Activated CD4-positive, alpha-beta T cell treated with anti-CD3 and anti-CD28 coated beads, Interleukin-2, amount 50 U/mL, for 24 hours (primary cell): ENCODE measurements around the gene CELA3B.
"Not testable (repeated sequence)": the region's sequence is repeated elsewhere in the genome, so short reads cannot be mapped to it uniquely, and the experiment has no call there.

Experiments used
- DNase-seq, 2 donors: peaks; one replicate each; pipeline ENCODE4 v3.0.0-alpha.2; 2020; ENCODE audit warnings: low read depth in 1 of 2, low spot score in 1 of 2

Gene CELA3B, protein sequence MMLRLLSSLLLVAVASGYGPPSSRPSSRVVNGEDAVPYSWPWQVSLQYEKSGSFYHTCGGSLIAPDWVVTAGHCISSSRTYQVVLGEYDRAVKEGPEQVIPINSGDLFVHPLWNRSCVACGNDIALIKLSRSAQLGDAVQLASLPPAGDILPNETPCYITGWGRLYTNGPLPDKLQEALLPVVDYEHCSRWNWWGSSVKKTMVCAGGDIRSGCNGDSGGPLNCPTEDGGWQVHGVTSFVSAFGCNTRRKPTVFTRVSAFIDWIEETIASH

DNA sequence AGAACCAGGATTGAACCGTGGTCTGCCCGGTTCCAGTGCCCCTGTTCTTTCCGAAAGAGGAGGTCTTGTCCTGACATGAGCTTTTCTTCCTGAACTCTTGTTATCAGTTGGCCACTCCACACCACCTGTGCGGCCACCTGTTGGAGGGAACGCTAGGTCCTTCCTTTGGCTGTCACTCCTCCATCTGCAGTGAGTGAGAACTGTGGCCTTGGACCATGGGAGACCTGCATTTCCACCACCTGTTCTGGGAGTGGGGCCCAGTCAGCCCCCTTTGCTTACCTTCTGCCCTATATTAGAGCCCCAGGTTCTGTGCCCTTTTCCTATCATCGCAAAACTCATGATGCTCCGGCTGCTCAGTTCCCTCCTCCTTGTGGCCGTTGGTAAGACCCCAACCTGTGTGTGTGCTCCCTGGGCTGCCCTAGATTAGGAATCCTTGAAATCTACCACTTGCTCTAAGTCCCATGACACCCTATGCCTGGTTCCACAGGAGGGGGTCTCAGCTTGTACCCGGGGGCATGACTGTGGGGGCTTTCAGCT lies at the start of gene CELA3B:
Gene CELA3B, plus strand, starts transcription at position 320 of the 537 bp plus-strand sequence. Its CDS starts 18 bp downstream, at position 338.
- not testable (repeated sequence) for DNase-seq

- DNase-seq, result no peak
Observed at GRCh38 chr1:21927533-21928237, 49.1 kb upstream of the CELA3B start.

- DNase-seq, result no peak
Observed at GRCh38 chr1:21930080-21930571, 46.7 kb upstream of the CELA3B start.

GRCh38 chr1:21930629-21931170 lies 46.1 kb upstream of the CELA3B start:
- no peak for DNase-seq

DNA sequence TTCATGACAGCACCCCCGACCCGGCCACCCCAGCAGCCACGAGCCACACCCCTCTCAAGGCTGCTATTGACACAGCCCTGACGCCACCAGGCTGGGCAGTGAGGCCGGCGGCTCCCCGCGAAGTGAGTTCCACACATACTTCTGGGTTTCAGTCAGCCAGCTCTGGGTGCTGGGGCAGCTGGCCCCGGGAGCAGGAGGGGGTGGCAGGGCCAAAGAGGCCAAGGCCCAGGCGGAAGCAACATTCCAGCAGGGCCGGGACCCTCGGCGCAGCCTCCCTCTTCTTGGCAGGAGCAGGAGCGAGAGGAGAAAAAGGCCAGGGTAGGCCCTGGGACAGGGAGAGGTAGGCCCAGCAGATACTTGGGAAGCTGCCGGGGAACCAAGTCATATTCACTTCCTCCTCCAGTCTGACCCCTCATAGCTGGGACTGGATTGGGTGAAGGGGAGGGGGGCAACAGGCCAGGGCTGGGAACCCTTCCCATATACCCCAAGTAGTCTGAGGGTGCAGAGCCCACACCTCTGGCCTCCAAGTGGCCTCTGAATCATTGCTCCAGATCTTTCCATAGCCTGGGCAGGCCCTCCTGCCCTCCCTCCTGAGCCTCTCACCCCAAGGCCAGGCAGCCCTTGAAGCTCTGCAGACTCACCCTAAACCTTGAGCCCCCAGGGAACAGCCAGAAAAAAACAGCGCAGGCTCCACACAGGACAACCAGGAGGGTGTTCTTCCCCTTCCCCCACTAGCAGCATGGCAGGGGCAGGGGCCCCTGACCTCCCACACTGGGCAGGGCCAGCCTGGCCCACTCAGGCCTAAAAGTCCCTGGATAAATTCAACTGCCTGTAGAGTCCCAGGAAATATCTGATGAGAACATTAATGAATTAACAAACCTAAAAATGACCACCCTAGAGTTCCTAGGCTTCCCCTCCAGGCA lies 45.4 kb upstream of the CELA3B start:
- no peak for DNase-seq

DNA sequence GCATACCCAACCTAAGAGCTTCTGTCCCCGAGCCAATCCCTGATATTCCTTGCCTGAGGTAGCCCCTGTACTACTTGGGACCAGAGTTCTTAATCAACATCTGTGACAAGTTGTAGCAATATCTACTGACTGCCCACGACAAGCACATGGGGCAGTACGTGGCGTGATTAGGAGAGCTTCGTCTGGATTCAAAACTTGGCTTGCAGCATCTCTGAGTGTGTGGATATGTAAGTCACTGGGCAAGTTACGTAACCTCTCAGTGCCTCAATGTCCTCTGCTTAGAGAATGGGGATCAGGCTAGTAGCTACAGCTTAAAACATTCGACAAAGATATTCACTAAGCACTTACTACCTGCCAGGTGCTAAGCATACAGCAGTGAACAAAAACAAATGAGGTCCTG lies 44.7 kb upstream of the CELA3B start:
- DNase-seq, result no peak

GRCh38 chr1:21933397-21934248 lies 43.2 kb upstream of the CELA3B start:
- DNase-seq, result no peak

DNA sequence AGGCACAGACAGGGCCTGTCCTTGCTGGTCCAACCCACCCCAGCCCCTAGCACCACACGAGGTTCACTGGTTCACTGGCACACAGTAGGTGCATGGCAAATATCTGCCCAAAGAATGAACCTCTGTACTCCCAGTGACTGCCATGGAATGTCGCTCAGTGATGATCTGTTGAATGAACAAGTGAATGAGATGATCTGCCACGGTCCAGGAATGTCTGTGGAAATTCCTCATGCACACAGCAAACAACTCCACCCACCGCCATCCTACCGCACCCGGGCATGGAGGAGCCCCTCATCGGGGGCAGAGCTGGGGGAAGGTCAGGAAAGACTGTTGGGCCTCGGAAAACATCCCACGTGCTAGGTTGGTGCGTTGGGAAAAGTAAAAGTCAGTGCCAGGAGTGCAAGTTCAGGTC lies 41.4 kb upstream of the CELA3B start:
- no peak for DNase-seq

DNA sequence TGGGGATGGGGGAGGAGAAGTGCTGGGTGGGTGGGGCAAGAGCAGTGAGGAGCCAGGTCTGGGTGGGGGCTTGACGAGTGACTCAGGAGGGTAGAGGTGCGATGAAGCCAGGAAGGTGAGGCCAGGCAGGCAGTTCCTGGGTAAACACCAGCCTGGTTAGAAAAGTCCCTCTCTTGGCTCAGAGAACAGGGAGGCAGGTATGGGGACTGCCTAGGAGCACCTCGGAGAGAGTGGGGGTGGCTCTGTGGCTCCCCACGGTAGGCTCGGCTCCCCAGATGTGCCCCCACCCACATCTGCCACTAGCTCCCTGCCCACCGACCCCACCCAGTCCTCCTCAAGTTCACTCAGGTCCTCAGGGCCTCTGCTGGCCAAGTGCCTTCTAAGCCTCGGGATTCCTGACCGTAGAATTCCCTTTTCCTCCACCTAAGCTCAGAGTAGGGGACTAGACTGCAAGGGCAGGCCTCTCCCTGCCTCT lies 40.9 kb upstream of the CELA3B start:
- DNase-seq, result no peak

DNA sequence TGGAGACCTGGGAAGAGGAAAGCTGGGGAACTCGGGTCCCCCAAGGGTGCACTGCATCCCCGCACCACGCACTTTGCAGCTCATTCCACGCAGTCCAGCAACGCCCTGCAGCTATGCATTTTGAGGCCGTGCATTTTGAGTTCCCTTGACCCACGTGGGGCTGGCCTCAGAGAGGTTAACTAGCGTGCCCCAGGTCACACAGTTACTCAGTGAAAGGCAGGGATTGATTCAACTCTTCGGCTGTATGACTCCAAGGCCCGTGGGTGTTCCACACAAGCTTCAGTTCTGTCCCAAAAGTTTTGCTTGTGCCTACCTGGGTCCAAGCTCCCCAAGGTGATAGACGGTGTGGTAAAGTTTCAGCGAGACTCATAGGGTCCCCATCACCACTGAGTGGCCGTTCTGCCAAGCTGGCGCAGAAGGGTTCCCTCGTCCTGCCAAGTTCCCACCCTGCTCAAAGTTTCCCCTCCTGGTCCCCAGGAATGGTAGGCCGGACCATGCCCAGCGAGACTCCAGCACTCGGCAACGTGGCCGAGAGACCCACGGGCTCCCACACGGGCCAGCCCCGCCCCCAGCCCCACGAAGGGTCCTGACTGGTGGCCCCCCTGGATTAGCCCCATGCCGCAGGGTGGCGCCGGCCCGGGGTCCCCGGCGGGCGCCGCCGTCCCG lies 40.3 kb upstream of the CELA3B start:
- DNase-seq, result no peak

GRCh38 chr1:21937034-21937371 lies 39.8 kb upstream of the CELA3B start, which contains the start of gene HSPG2:
HSPG2 (minus strand) TSS chr1:21937310; CDS start chr1:21937217, 93 bp downstream.
- no peak for DNase-seq

GRCh38 chr1:21937372-21938121 lies 39.3 kb upstream of the CELA3B start:
- peak; percentile 39 for DNase-seq

DNA sequence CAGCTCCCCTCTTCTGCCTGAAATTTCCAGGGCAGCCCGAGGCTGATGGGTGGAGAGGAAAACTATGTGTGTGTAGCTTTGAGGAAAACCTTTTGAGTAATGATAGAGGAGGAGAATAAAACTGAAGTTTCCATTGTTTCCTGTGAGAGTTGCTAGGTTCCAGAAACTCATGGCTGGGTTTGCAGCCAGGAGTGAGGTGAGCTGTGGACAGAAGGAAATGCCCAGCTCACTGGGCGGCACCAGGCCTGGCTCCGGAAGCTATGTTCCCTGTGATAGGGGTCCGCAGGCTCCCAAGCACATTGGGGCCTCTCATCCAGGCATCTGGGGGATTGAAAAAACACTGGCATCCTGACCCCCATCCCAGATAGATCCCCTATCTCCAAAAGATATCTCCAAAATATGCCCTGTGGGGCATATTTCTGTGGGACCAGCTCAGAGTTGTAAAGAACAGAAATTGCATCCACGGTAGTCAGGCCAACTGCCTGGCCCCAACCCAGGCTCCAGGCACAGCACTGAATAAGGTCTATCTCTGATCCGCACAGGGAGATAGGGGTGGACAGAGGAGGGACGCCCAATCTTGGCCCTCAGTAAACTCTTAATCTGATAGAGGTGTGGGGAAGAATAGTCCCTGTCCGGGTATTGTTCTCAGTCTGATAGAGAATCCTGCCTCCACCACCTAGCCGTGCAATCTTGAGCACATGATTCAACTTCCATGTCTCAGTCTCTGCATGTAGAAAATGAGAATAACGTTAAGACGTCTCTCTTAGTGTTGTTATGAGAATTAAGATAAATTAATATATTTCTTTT lies 37.9 kb upstream of the CELA3B start:
- no peak for DNase-seq

- DNase-seq, result no peak
Observed at GRCh38 chr1:21939650-21940374, 37.0 kb upstream of the CELA3B start.

DNA sequence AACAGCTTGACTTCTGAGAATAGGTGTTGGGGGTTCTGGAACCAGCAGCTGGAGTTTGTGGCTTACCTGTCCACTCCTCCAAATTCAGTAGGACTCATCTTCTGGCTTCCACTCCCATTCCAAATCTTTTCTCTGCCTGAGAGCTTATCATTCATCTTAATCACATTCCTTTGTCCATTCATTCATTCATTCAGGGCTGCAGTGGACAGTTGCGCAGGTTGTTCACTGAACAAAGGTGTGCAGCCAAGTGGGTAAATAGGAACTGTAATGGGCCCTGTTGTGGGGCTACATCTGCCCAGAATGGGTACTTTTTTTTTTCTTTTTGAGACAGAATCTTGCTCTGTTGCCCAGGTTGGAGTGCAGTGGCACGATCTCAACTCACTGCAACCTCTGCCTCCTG lies 36.3 kb upstream of the CELA3B start:
- no peak for DNase-seq

DNA sequence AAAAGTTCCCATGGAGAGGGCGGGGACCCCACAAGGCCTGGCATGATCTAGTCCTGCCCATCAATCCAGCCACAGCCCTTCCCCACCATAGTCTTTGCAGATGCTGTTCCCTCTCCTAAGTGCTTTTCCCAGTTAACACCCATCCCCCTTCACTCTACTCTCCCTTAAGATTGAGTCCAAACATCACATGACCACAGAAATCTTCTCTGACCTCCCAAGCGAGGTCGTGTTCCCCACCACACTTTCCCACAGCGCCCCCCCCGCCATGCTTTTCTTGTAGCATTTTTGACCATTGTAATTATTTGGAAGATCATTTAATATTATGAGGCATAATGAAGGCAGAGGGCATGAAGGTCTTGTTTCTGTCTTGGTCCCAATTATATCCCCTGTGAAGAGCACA lies 35.5 kb upstream of the CELA3B start:
- no peak for DNase-seq

DNA sequence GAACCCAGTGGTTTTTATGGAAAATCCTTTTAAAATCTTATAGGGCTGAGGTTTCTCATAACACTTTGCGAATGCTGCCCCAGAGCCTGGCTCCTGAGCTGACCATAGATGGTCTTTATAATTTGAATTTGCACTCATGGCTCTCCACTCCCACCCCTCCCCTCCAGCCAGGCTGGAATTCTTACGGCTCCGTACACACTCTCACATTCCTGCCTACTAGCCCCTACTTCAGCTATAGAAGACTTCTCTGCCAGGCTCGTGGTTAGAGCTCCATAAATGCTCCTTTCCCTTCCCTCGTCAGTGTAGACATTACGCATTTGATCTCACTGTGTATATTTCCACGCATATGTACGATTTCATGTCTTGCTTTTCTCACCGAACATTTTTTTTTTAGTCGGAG lies 34.4 kb upstream of the CELA3B start:
- DNase-seq, result no peak
